Measurements from ENCODE around the gene PMS1. TPM values are rescaled to one million over a fixed set of nuclear protein-coding genes. Genes with fewer than 3 reads are reported as not detected.
"Not testable (repeated sequence)": the region's sequence is repeated elsewhere in the genome, so short reads cannot be mapped to it uniquely, and the experiment has no call there.

The PMS1 gene
- 26.9 and 28.1 TPM in 2 replicates for total RNA-seq (2014; rRNA removed; shearing (Covaris generic))

GRCh38 chr2:189783927-189784867, at the start of gene PMS1, which contains the start of gene ORMDL1:
PMS1 (plus strand) TSS chr2:189784450; CDS start chr2:189791810, 7,360 bp downstream.
ORMDL1 (minus strand) TSS chr2:189784339; CDS start chr2:189782595, 1,744 bp downstream.
- DNase-seq (ENCODE audit: low spot score) = peak; percentile 92

- DNase-seq (ENCODE audit: low spot score) = peak; percentile 45
Observed at GRCh38 chr2:189751080-189751658, 33.1 kb upstream of the PMS1 start.

GRCh38 chr2:189756311-189756952, 27.8 kb upstream of the PMS1 start:
- no peak for DNase-seq (ENCODE audit: low spot score)

- DNase-seq (ENCODE audit: low spot score) = not testable (repeated sequence)
Observed at GRCh38 chr2:189760154-189760553, 24.1 kb upstream of the PMS1 start.

- DNase-seq (ENCODE audit: low spot score) = no peak
Observed at GRCh38 chr2:189762229-189762550, 22.1 kb upstream of the PMS1 start.

- peak; percentile 94 for DNase-seq (ENCODE audit: low spot score)
Observed at GRCh38 chr2:189762551-189763298, 21.5 kb upstream of the PMS1 start, which contains the start of gene OSGEPL1. OSGEPL1 (minus strand) TSS chr2:189762792; CDS start chr2:189761640, 1,152 bp downstream.

GRCh38 chr2:189763908-189764661, 20.2 kb upstream of the PMS1 start:
- no peak for DNase-seq (ENCODE audit: low spot score)

- DNase-seq (ENCODE audit: low spot score) = no peak
Observed at GRCh38 chr2:189770590-189771322, 13.5 kb upstream of the PMS1 start.

GRCh38 chr2:189772212-189772611, 12.0 kb upstream of the PMS1 start:
- DNase-seq (ENCODE audit: low spot score) = no peak

- DNase-seq (ENCODE audit: low spot score) = no peak
Observed at GRCh38 chr2:189782221-189782671, 2.0 kb upstream of the PMS1 start.

- DNase-seq (ENCODE audit: low spot score) = peak; percentile 42
Observed at GRCh38 chr2:189783451-189783926, 761 bp upstream of the PMS1 start.

- no peak for DNase-seq (ENCODE audit: low spot score)
Observed at GRCh38 chr2:189791338-189792042, 7.2 kb downstream of the PMS1 start.

GRCh38 chr2:189794310-189794709, 10.1 kb downstream of the PMS1 start:
- DNase-seq (ENCODE audit: low spot score) = no peak

GRCh38 chr2:189797902-189798301, 13.7 kb downstream of the PMS1 start:
- no peak for DNase-seq (ENCODE audit: low spot score)

GRCh38 chr2:189798312-189799029, 14.2 kb downstream of the PMS1 start:
- peak; percentile 52 for DNase-seq (ENCODE audit: low spot score)

- DNase-seq (ENCODE audit: low spot score) = no peak
Observed at GRCh38 chr2:189799030-189799331, 14.7 kb downstream of the PMS1 start.

- DNase-seq (ENCODE audit: low spot score) = peak; percentile 69
Observed at GRCh38 chr2:189799531-189799930, 15.3 kb downstream of the PMS1 start.

GRCh38 chr2:189802396-189802912, 18.2 kb downstream of the PMS1 start:
- DNase-seq (ENCODE audit: low spot score) = no peak

- DNase-seq (ENCODE audit: low spot score) = no peak
Observed at GRCh38 chr2:189803431-189803830, 19.2 kb downstream of the PMS1 start.
